ENCODE data around the gene ZIC4. TPM values are rescaled to one million over a fixed set of nuclear protein-coding genes. Genes with fewer than 3 reads are reported as not detected.

Gene ZIC4
- total and polyA plus RNA-seq, 2 of the 4 experiments (the other 2 are of a cell fraction), result not detected

DNA sequence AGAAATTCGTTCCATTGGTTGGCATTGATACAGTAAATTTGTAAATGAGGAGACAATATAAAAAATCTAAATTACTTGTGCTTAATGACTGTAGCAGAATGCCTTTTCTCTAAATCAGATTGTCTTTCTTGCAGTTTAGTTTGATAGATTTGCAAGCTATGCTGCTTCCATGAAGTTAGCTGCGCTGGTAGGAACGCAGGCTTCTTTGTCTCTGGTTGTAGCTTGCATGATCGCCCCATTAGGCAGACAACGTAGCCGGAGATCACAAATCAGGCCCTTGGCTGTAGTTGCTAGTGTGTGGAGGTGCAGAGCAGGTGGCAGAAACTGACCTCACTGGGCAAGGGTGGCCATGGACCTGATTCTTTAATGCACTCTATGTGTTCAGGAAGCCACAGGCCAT is 8.9 kb upstream of the ZIC4 start:
- Histone ChIP-seq H3K4me1 (ENCODE audit: control insufficient read depth, insufficient read depth, low read length) (no peaks in the 10 kb centered on the region), H3K9ac (ENCODE audit: low read depth, low read length) (no peak overlapping the region), H2BK120ac (ENCODE audit: low read depth, low read length) (no peak overlapping the region), H2BK20ac (ENCODE audit: low read depth, low read length) (no peak overlapping the region), H3K9me3 (ENCODE audit: control insufficient read depth, insufficient read depth, low read length) (peaks cover 12% of the 10 kb centered on the region), H3K4me3 (ENCODE audit: insufficient read depth, low read depth, low read length) (no peak overlapping the region), H3K4me2 (ENCODE audit: low read depth, low read length) (no peak overlapping the region), H4K91ac (ENCODE audit: insufficient read depth, low read depth, low read length) (no peak overlapping the region), H3K4ac (ENCODE audit: low read depth, low read length) (no peak overlapping the region), H4K8ac (ENCODE audit: low read depth in 2 of 2, low read length in 2 of 2) (no peak overlapping the region), H4K5ac (ENCODE audit: low read depth, low read length) (no peak overlapping the region), H2AK5ac (ENCODE audit: low read depth, low read length) (no peak overlapping the region), H3K56ac (ENCODE audit: extremely low read depth, insufficient read depth, low read length) (no peak overlapping the region), H3K27me3 (ENCODE audit: control insufficient read depth, insufficient read depth, low read length) (peaks cover 78% of the 10 kb centered on the region), H3K36me3 (ENCODE audit: control insufficient read depth, insufficient read depth, low read length) (no peaks in the 10 kb centered on the region), H4K20me1 (ENCODE audit: insufficient read depth, low read length) (0 out of 2 replicates have a peak, but pooled peaks cover 3% of the 10 kb centered on the region), H3K9me1 (ENCODE audit: insufficient read depth, low read length) (0 out of 2 replicates have a peak, but pooled peaks cover 3% of the 10 kb centered on the region), H2AK9ac (replicated peaks; ENCODE audit: low read depth, low read length, poor library complexity) (no peak overlapping the region), H2BK5ac (ENCODE audit: low read depth, low read length, poor library complexity, severe bottlenecking) (no peak overlapping the region), H3K27ac (ENCODE audit: insufficient read depth, low read length) (no peak overlapping the region), H2BK15ac (ENCODE audit: low read depth, low read length) (no peak overlapping the region), H3K79me1 (ENCODE audit: low read depth in 1 of 2, low read length in 2 of 2) (no peaks in the 10 kb centered on the region), H3K23ac (ENCODE audit: low read depth, low read length) (no peak overlapping the region), H3K18ac (ENCODE audit: low read depth, low read length) (no peak overlapping the region), H3K14ac (replicated peaks; ENCODE audit: low read depth, low read length) (no peak overlapping the region), H2AFZ (replicated peaks; ENCODE audit: low read length, poor library complexity) (no peak overlapping the region)
- intact Hi-C loops (cut with micrococcal nuclease) (loop anchor here (5.0 kb wide), 1 partner anchor 993 kb away; no protein-coding TSS in a partner anchor), in situ Hi-C loops (cut with MboI; ENCODE audit: low sequenced_read_pairs) (no loop called here), dilution Hi-C loops (cut with HindIII; ENCODE audit: low sequenced_read_pairs, unreplicated experiment) (no loop called here)
- BruUV-seq (replicated peaks), result no TSS peak
- CTCF ChIA-PET, result no interaction called here
- POLR2A ChIA-PET (ENCODE audit: unreplicated experiment), result no interaction called here
- no CpG with 5 or more reads among the region's 6 CpGs for WGBS, 2 experiments (ENCODE audit: extremely low coverage in 2 of 2, insufficient read length in 1 of 2)
- no peak for DNase-seq
- no peak for ATAC-seq (ENCODE audit: low read depth)
- no peak for TF ChIP-seq RAD21 (IDR thresholded peaks at IDR 0.05; ENCODE audit: low read length)
